ENCODE measurements around the gene ICAM4.
"Not testable (repeated sequence)": the region's sequence is repeated elsewhere in the genome, so short reads cannot be mapped to it uniquely, and the experiment has no call there.

ICAM4 gene

GRCh38 chr19:10269333-10270179, 17.2 kb upstream of the ICAM4 start:
- peak; percentile 65 for DNase-seq

GRCh38 chr19:10270180-10270615, 16.6 kb upstream of the ICAM4 start:
- no peak for DNase-seq

GRCh38 chr19:10270616-10271394, 15.9 kb upstream of the ICAM4 start, which contains the start of gene ICAM1:
TSS of gene ICAM1 (plus strand) at chr19:10271120. CDS start at chr19:10271160, 40 bp downstream.
- DNase-seq: peak; percentile 53

- DNase-seq: no peak
Observed at GRCh38 chr19:10271543-10272086, 15.1 kb upstream of the ICAM4 start.

GRCh38 chr19:10274589-10274988, 12.2 kb upstream of the ICAM4 start:
- no peak for DNase-seq

GRCh38 chr19:10277795-10278589, 8.8 kb upstream of the ICAM4 start:
- DNase-seq: no peak

GRCh38 chr19:10278935-10279334, 7.8 kb upstream of the ICAM4 start:
- DNase-seq: no peak

- DNase-seq: no peak
Observed at GRCh38 chr19:10279737-10280442, 6.9 kb upstream of the ICAM4 start.

- DNase-seq: not testable (repeated sequence)
Observed at GRCh38 chr19:10282043-10282442, 4.7 kb upstream of the ICAM4 start.

- DNase-seq: no peak
Observed at GRCh38 chr19:10283301-10284064, 3.3 kb upstream of the ICAM4 start.

GRCh38 chr19:10284065-10284959, 2.4 kb upstream of the ICAM4 start:
- no peak for DNase-seq

GRCh38 chr19:10284960-10285278, 1.8 kb upstream of the ICAM4 start:
- DNase-seq: no peak

- no peak for DNase-seq
Observed at GRCh38 chr19:10285393-10285792, 1.4 kb upstream of the ICAM4 start.

GRCh38 chr19:10288662-10289166, 2.0 kb downstream of the ICAM4 start:
- DNase-seq: peak; percentile 40

GRCh38 chr19:10289167-10289835, 2.5 kb downstream of the ICAM4 start:
- peak; percentile 46 for DNase-seq

GRCh38 chr19:10289836-10290356, 3.1 kb downstream of the ICAM4 start, which contains the start of gene ICAM5:
TSS of gene ICAM5 (plus strand) at chr19:10289952. CDS start at chr19:10290044, 92 bp downstream.
- no peak for DNase-seq

- no peak for DNase-seq
Observed at GRCh38 chr19:10290357-10290875, 3.7 kb downstream of the ICAM4 start.

- no peak for DNase-seq
Observed at GRCh38 chr19:10290876-10291553, 4.3 kb downstream of the ICAM4 start.

Measured in fibroblast of skin of abdomen (primary cell).